Endodermal cell (in vitro differentiated cells): ENCODE results near the gene UGT1A10. TPM values are rescaled to one million over a fixed set of nuclear protein-coding genes. Genes with fewer than 3 reads are reported as not detected.
A peak's percentile ranks its signal among the peaks of the same experiment; 100 is the strongest.

ENCODE experiments used
- DNase-seq: peaks from one replicate; pipeline ENCODE4 v3.0.0-alpha.2; 2017
- H3K27ac ChIP-seq: 2 replicates; pipeline ENCODE4 v1.5.1; 2013; ENCODE audit warnings: mild to moderate bottlenecking, low read depth, low read length, moderate library complexity
- H3K27me3 ChIP-seq: 2 replicates; pipeline ENCODE4 v1.6.1; 2013; ENCODE audit warnings: mild to moderate bottlenecking, low read length, moderate library complexity; ENCODE audit not compliant: insufficient read depth, control insufficient read depth, poor library complexity, severe bottlenecking
- H3K36me3 ChIP-seq: 2 replicates; pipeline ENCODE4 v1.7.0; 2013; ENCODE audit warnings: mild to moderate bottlenecking, low read length, moderate library complexity; ENCODE audit not compliant: control insufficient read depth, insufficient read depth
- H3K4me1 ChIP-seq: one replicate; pipeline ENCODE4 v1.7.0; 2013; ENCODE audit warnings: low read length; ENCODE audit not compliant: control insufficient read depth, insufficient read depth
- H3K4me3 ChIP-seq: 2 replicates; pipeline ENCODE4 v1.5.1; 2013; ENCODE audit warnings: mild to moderate bottlenecking, low read length, moderate library complexity
- H3K9ac ChIP-seq: 2 replicates; pipeline ENCODE4 v1.6.1; 2013; ENCODE audit warnings: mild to moderate bottlenecking, low read length, moderate library complexity; ENCODE audit not compliant: poor library complexity, severe bottlenecking; ENCODE audit errors: extremely low read depth
- H3K9me3 ChIP-seq: 2 replicates; pipeline ENCODE4 v1.6.1; 2013; ENCODE audit warnings: mild to moderate bottlenecking, low read length, moderate library complexity; ENCODE audit not compliant: control insufficient read depth
- H3K27ac Mint-ChIP-seq: 2 replicates; pipeline ENCODE4 v1.8.0; 2020; ENCODE audit warnings: mixed read lengths
- H3K27me3 Mint-ChIP-seq: 2 replicates; pipeline ENCODE4 v1.8.0; 2021; ENCODE audit warnings: mild to moderate bottlenecking, mixed read lengths; ENCODE audit not compliant: insufficient read depth
- H3K36me3 Mint-ChIP-seq: 2 replicates; pipeline ENCODE4 v1.8.0; 2020; ENCODE audit warnings: low read depth, mixed read lengths
- H3K4me1 Mint-ChIP-seq: 2 replicates; pipeline ENCODE4 v1.8.0; 2020; ENCODE audit warnings: mixed read lengths
- H3K4me3 Mint-ChIP-seq: 2 replicates; pipeline ENCODE4 v1.8.0; 2020; ENCODE audit warnings: mild to moderate bottlenecking, moderate library complexity, mixed read lengths
- H3K9me3 Mint-ChIP-seq: 2 replicates; pipeline ENCODE4 v1.8.0; 2020; ENCODE audit warnings: mild to moderate bottlenecking, mixed read lengths
- WGBS, 2 experiments: methylation state at CpG; one replicate each; pipeline versions ENCODE4 v1.1.5 to v1.1.7; 2013; ENCODE audit warnings: missing lambda C conversion rate in 2 of 2, mixed read lengths in 1 of 2; ENCODE audit not compliant: insufficient coverage in 1 of 2, insufficient read length in 1 of 2; 5-methylcytosine and 5-hydroxymethylcytosine counted together
- total RNA-seq, 2 donors: library from RNA; stranded (reverse); fragmentation: NEBNext Ultra II Directional in 1 of 2; extraction: Animal tissue kit (Norgen Biotek cat#: 25700) in 1 of 2; gene quantifications; 2 replicates in 1 of 2; 3 replicates in 1 of 2; pipeline ENCODE4 v1.2.1, GENCODE V29; 2021
- TF ChIP-seq, protein P1 (sequence below): fragments of 200-600 bp; sonication (generic); conservative IDR thresholded peaks from 2 replicates; pipeline ENCODE4 v1.5.0; 2021; ENCODE audit warnings: antibody characterized with exemption, mild to moderate bottlenecking

UGT1A10 gene
- total RNA-seq, 2 donors from 2014 or later, result 0.13 TPM; not detected in 1

DNA sequence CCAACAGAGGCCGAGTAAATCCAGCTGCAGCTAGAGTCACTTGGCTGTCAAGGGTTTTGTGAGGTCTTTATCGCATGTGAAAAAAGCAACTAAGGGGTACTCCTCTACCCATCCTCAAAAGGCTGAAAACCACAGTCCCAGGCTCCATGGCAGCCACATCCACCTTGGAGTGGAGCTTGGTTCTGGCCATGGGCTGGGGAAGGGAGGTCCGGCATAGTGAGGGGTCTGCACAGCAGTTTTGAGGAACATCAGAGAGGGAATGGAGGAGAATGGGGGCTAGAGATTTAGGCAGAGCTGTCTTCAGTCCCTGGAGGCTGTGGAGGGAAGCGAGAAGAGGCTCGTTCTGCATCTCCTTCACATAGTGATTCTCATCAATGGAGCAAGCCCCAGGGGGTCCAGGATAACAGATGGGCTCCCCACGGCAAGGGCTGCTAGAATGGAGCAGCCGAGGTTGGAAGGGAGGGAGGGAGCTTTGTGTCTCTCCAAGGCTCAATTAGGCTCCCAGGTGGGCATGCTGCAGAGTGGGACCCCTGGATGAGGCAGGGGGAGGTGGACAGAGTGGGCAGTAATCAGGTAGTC lies 162.9 kb downstream of the UGT1A10 start:
- DNase-seq, result peak; percentile 69
- peaks cover 11% of the 10 kb centered on the region for H3K27me3 Mint-ChIP-seq
- no peak overlapping the region for H3K4me3 Mint-ChIP-seq
- H3K9me3 Mint-ChIP-seq, result peaks cover 3% of the 10 kb centered on the region
- no peaks in the 10 kb centered on the region for H3K4me1 ChIP-seq
- no peak overlapping the region for H3K9ac ChIP-seq
- H3K9me3 ChIP-seq, result no peaks in the 10 kb centered on the region
- TF ChIP-seq, protein P1, sequence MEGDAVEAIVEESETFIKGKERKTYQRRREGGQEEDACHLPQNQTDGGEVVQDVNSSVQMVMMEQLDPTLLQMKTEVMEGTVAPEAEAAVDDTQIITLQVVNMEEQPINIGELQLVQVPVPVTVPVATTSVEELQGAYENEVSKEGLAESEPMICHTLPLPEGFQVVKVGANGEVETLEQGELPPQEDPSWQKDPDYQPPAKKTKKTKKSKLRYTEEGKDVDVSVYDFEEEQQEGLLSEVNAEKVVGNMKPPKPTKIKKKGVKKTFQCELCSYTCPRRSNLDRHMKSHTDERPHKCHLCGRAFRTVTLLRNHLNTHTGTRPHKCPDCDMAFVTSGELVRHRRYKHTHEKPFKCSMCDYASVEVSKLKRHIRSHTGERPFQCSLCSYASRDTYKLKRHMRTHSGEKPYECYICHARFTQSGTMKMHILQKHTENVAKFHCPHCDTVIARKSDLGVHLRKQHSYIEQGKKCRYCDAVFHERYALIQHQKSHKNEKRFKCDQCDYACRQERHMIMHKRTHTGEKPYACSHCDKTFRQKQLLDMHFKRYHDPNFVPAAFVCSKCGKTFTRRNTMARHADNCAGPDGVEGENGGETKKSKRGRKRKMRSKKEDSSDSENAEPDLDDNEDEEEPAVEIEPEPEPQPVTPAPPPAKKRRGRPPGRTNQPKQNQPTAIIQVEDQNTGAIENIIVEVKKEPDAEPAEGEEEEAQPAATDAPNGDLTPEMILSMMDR, result no peak
- no peaks in the 10 kb centered on the region for H3K27me3 ChIP-seq
- no peak overlapping the region for H3K27ac ChIP-seq
- no peak overlapping the region for H3K27ac Mint-ChIP-seq
- no peaks in the 10 kb centered on the region for H3K36me3 Mint-ChIP-seq
- 69 to 92% methylated on average over 2 to 7 of the region's 7 CpGs for WGBS, 2 experiments
- no peak overlapping the region for H3K4me3 ChIP-seq
- H3K36me3 ChIP-seq, result no peaks in the 10 kb centered on the region
- H3K4me1 Mint-ChIP-seq, result no peaks in the 10 kb centered on the region

DNA sequence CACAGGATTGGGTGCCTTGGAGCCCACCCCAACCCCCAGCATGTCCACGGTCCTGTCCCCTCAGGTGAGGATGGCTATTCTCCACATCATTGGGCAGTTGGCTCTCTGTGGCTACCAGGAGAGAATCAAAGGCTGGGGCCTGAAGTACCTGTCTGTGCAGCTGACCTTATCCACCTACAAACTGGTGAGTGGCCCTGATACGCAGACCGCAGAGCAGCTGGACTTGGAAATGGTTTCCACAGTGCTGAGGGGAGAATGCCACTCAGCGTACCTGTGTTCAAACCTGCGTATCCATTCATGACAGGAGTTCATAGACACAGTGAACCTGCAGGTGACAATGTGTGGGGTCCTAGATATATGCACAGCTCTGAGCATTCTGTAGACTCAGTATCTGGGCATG lies 163.5 kb downstream of the UGT1A10 start:
- peaks cover 3% of the 10 kb centered on the region for H3K9me3 Mint-ChIP-seq
- Histone ChIP-seq H3K27ac (no peak overlapping the region), H3K9ac (no peak overlapping the region), H3K27me3 (no peaks in the 10 kb centered on the region), H3K36me3 (no peaks in the 10 kb centered on the region), H3K9me3 (no peaks in the 10 kb centered on the region), H3K4me3 (no peak overlapping the region), H3K4me1 (no peaks in the 10 kb centered on the region)
- H3K27me3 Mint-ChIP-seq, result peaks cover 14% of the 10 kb centered on the region
- no peak overlapping the region for H3K27ac Mint-ChIP-seq
- 42 to 71% methylated on average over 2 to 5 of the region's 5 CpGs for WGBS, 2 experiments
- peak; percentile 10 for DNase-seq
- no peaks in the 10 kb centered on the region for H3K36me3 Mint-ChIP-seq
- TF ChIP-seq, protein P1, result no peak
- H3K4me3 Mint-ChIP-seq, result no peak overlapping the region
- H3K4me1 Mint-ChIP-seq, result no peaks in the 10 kb centered on the region

DNA sequence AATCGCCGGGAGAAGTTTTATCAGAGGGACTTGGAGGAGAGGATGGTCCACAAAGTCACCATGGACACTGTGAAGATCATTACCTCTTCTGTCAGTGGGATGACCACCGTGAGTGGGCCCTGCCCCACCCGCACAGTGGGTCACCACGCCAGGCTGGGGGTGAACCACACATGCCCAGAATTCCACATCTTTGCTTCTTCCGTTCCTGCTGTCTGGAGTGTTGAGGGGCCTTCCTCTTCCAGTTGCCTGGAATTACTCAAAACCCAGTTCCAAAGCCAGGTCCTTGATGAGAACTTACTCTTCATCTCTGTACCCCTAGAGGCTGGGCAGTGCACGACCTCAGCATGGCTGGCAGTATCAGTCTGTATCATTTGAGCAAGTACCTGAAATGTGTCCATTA lies 164.0 kb downstream of the UGT1A10 start:
- no peaks in the 10 kb centered on the region for H3K4me1 ChIP-seq
- H3K9ac ChIP-seq, result no peak overlapping the region
- Mint-ChIP-seq H3K36me3 (no peaks in the 10 kb centered on the region), H3K9me3 (peaks cover 3% of the 10 kb centered on the region), H3K4me1 (no peaks in the 10 kb centered on the region), H3K4me3 (no peak overlapping the region), H3K27me3 (peaks cover 14% of the 10 kb centered on the region), H3K27ac (no peak overlapping the region)
- no peaks in the 10 kb centered on the region for H3K27me3 ChIP-seq
- TF ChIP-seq, protein P1, result no peak
- WGBS, 2 experiments, result 93 to 94% methylated on average over 3 to 7 of the region's 7 CpGs
- H3K27ac ChIP-seq, result no peak overlapping the region
- H3K9me3 ChIP-seq, result no peaks in the 10 kb centered on the region
- peak; percentile 23 for DNase-seq
- H3K4me3 ChIP-seq, result no peak overlapping the region
- H3K36me3 ChIP-seq, result no peaks in the 10 kb centered on the region
